Duodenal mucosa (tissue), 2 donors: ENCODE measurements around the gene AGFG2.
"Not testable (repeated sequence)": the region's sequence is repeated elsewhere in the genome, so short reads cannot be mapped to it uniquely, and the experiment has no call there.

Experiments
- H3K27ac ChIP-seq: one replicate; pipeline ENCODE4 v1.7.0; 2013; ENCODE audit warnings: low read depth, low read length
- H3K27me3 ChIP-seq, 2 donors: one replicate each; pipeline ENCODE4 v1.7.0; 2013; ENCODE audit warnings: low read length in 2 of 2, control low read depth in 1 of 2; ENCODE audit not compliant: insufficient read depth in 2 of 2, control insufficient read depth in 1 of 2
- H3K36me3 ChIP-seq, 2 donors: one replicate each; pipeline ENCODE4 v1.7.0; 2013; ENCODE audit warnings: low read length in 2 of 2, control low read depth in 1 of 2; ENCODE audit not compliant: insufficient read depth in 2 of 2, control insufficient read depth in 1 of 2
- H3K4me1 ChIP-seq, 2 donors: one replicate each; pipeline ENCODE4 v1.7.0; 2013; ENCODE audit warnings: low read length in 2 of 2, control low read depth in 1 of 2; ENCODE audit not compliant: insufficient read depth in 2 of 2, control insufficient read depth in 1 of 2
- H3K4me3 ChIP-seq, 2 donors: one replicate each; pipeline ENCODE4 v1.7.0; 2013; ENCODE audit warnings: low read length in 2 of 2, low read depth in 1 of 2
- H3K9ac ChIP-seq, 2 donors: one replicate each; pipeline ENCODE4 v1.7.0; 2013; ENCODE audit warnings: low read length in 2 of 2, low read depth in 1 of 2
- H3K9me3 ChIP-seq, 2 donors: one replicate each; pipeline ENCODE4 v1.7.0; 2013; ENCODE audit warnings: low read length in 2 of 2, control low read depth in 1 of 2; ENCODE audit not compliant: control insufficient read depth in 1 of 2

Gene AGFG2

DNA sequence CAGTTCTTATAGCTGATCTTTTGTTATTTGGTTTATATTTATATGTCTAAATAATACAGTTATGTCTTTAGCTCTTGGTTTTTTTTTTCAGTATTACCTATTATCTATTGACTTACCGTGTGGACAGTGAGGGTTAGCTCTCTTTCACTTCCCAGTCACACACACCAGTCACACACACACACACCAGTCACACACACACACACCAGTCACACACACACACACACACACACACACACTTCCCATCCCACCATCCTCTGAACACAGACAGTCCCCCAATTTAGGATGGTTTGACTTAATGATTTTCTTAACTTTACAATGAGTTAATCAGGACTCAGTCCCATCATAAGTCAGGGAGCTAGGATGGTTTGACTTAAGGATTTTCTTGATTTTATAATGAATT is 18.9 kb upstream of the AGFG2 start:
- Histone ChIP-seq H3K4me1 (no peaks in the 10 kb centered on the region), H3K4me3 (no peak overlapping the region), H3K27ac (no peak overlapping the region), H3K27me3 (no peaks in the 10 kb centered on the region), H3K9ac (no peak overlapping the region), H3K9me3 (no peaks in the 10 kb centered on the region), H3K36me3 (no peaks in the 10 kb centered on the region)

DNA sequence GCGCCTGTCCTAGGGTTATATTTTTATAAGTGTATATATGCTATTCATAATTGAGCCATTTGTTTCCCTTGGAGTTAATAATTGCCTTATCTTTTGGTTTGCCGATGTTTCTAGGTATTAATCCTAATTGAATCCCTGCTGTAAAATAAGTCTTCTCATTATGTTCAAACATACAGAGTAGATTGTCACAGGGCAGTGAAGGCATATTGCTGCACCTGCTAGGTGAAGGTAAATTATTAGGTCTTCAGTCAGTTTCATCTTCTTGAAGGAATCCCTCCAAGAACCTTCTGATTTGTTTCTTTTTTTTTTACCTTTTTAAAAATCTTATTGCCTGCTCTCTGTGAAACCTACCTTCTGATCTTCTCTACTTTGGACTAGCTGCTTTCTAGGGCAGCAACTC is 17.9 kb upstream of the AGFG2 start:
- Histone ChIP-seq H3K4me3 (no peak overlapping the region), H3K27ac (no peak overlapping the region), H3K27me3 (no peaks in the 10 kb centered on the region), H3K9me3 (no peaks in the 10 kb centered on the region), H3K36me3 (no peaks in the 10 kb centered on the region), H3K4me1 (no peaks in the 10 kb centered on the region), H3K9ac (no peak overlapping the region)

DNA sequence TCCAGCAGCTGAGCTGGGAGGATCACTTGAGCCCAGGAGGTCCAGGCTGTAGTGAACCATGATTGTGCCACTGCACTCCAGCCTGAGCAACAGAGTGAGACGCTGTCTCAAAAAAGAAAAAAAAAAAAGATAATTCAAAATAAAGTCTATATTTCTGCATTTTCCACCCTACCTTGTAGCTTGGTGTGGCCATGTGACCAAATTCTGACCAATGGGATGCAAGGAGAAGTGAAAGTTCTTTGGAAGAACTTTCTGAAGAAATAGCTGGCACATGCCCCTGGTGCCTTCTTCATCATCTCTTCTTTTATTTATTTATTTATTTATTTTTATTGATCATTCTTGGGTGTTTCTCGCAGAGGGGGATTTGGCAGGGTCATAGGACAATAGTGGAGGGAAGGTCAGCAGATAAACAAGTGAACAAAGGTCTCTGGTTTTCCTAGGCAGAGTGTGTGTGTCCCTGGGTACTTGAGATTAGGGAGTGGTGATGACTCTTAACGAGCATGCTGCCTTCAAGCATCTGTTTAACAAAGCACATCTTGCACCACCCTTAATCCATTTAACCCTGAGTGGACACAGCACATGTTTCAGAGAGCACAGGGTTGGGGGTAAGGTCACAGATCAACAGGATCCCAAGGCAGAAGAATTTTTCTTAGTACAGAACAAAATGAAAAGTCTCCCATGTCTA is 17.0 kb upstream of the AGFG2 start:
- H3K4me1 ChIP-seq, H3K36me3 ChIP-seq, H3K4me3 ChIP-seq, H3K27ac ChIP-seq, H3K9ac ChIP-seq, H3K27me3 ChIP-seq, H3K9me3 ChIP-seq: not testable (repeated sequence)

DNA sequence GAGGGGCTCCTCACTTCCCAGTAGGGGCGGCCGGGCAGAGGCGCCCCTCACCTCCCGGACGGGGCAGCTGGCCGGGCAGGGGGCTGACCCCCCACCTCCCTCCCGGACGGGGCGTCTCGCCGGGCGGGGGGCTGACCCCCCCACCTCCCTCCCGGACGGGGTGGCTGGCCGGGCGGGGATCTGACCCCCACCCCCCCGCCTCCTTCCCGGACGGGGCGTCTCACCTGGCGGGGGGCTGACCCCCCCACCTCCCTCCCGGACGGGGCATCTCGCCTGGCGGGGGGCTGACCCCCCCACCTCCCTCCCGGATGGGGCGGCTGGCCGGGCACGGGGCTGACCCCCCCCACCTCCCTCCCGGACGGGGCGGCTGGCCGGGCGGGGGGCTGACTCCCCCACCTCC is 15.8 kb upstream of the AGFG2 start:
- H3K27ac ChIP-seq, H3K4me3 ChIP-seq, H3K9ac ChIP-seq, H3K27me3 ChIP-seq, H3K4me1 ChIP-seq, H3K9me3 ChIP-seq, H3K36me3 ChIP-seq: not testable (repeated sequence)

DNA sequence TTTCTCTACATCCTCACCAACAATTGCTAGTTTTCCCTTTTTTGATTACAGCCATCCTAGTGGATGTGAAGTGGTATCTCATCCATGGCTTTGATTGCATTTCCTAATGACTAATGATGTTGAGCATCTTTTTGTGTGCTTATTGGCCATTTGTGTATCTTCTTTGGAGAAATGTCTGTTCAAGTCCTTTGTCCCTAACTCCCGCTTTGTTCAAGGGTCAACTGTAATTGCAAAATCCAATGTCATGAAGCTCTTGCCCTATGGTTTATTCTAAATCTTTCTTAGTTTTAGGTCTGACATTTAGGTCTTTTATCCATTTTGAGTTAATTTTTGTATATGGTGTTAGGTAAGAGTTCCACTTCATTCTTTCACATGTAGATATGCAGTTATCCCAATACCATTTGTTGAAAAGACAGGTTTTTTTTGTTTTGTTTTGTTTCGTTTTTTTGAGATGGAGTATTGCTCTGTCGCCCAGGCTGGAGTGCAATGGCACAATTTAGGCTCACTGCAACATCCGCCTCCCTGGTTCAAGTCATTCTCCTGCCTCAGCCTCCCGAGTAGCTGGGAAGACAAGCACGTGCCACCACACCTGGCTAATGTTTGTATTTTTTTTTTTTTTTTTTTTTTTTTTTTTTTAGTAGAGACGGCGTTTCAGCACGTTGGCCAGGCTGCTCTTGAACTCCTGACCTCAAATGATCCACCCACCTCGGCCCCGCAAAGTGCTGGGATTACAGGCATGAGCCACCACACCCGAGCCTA is 10.7 kb upstream of the AGFG2 start:
- H3K4me3 ChIP-seq, H3K27me3 ChIP-seq, H3K27ac ChIP-seq, H3K36me3 ChIP-seq, H3K4me1 ChIP-seq, H3K9ac ChIP-seq, H3K9me3 ChIP-seq: not testable (repeated sequence)

DNA sequence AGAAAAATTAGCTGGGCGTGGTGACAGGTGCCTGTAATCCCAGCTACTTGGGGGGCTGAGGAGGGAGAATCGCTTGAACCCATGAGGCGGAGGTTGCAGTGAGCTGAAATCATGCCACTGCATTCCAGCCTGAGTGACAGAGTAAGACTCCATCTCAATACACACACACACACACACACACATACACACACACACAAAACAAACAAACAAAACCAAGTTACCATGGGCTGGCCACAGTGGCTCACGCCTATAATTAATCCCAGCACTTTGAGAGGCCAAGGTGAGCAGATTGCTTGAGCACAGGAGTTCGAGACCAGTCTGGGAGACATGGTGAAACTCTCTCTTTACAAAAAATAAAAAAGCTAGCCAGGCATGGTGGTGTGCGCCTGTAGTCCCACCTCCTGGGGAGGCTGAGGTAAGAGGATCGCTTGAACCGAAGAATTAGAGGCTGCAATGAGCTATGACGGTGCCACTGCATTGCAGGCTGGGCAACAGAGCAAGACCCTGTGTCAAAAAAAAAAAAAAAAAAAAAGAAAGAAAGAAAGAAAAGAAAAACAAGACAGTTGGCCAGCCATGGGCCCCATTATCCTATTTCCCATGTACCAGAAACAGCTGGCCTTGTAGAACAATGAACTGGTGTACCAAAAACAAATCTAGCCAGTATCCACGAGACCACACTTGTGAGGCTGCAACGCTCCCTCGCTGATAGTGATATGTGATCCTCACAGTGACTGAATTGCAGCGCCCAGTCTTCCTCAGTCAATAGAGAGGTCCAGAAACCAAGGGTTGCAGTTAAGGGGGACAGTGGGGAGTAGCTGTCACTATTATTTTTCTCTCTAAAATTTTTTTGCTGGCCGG is 6.6 kb upstream of the AGFG2 start:
- no peaks in the 10 kb centered on the region for H3K9me3 ChIP-seq
- H3K36me3 ChIP-seq = no peaks in the 10 kb centered on the region
- peaks cover 4 to 13% of the 10 kb centered on the region in 2 donors for H3K4me1 ChIP-seq
- no peak overlapping the region for H3K27ac ChIP-seq
- no peaks in the 10 kb centered on the region for H3K27me3 ChIP-seq
- H3K9ac ChIP-seq = no peak overlapping the region
- H3K4me3 ChIP-seq = no peak overlapping the region

DNA sequence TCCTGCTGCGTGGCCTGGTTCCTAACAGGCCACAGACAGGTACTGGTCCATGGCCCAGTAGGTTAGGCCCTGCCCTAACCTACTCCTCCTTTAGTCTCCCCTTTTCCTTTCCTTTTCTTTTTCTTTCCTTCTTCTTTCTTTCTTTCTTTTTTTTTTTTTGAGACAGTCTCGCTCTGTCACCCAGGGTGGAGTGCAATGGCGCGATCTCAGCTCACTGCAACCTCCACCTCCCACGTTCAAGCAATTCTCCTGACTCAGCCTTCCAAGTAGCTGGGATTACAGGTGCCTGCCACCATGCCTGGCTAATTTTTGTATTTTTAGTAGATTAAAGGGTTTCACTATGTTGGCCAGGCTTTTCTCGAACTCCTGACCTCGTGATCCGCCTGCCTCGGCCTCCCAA is 3.0 kb upstream of the AGFG2 start:
- not testable (repeated sequence) for H3K36me3 ChIP-seq, H3K27ac ChIP-seq, H3K9me3 ChIP-seq, H3K27me3 ChIP-seq, H3K4me3 ChIP-seq, H3K9ac ChIP-seq
- peaks cover 19 to 28% of the 10 kb centered on the region in 2 donors for H3K4me1 ChIP-seq

DNA sequence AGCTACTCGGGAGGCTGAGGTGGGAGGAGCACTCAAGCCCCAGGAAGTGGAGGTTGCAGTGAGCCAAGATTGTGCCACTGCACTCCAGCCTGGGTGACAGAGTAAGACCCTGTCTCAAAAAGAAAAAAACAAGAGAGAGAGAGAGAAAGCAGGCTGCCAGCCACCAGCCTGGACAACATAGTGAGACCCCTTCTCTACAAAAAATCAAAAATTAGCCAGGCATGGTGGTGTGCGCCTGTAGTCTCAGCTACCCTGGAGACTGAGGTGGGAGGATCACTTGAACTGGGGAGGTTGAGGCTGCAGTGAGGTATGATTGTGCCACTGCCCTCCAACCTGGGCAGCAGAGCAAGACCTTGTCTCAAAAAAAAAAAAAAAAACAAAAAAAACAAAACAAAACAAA is 2.3 kb upstream of the AGFG2 start:
- H3K9me3 ChIP-seq, H3K27ac ChIP-seq, H3K4me3 ChIP-seq, H3K27me3 ChIP-seq, H3K36me3 ChIP-seq, H3K9ac ChIP-seq: not testable (repeated sequence)
- H3K4me1 ChIP-seq = peaks cover 26 to 32% of the 10 kb centered on the region in 2 donors

DNA sequence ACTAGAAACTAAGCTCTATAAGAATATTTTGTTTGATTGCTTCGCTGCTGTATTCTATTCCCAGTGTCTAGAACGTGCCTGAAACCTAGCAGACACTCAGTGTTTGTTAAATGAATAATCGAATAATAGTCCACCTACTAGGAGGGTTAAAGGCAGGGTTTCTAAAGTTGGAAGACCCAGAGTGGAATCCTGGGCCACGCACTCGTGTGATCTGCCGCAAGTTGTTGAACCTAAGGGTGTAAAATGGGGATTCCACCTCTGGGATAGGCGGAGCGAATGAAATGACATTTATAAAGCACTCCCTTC is 702 bp upstream of the AGFG2 start:
- Histone ChIP-seq H3K27ac (no peak overlapping the region), H3K4me1 (peaks cover 29 to 37% of the 10 kb centered on the region in 2 donors), H3K9ac (peak overlapping the region; percentile 39 to 49), H3K4me3 (peak overlapping the region; percentile 65 to 76), H3K27me3 (no peaks in the 10 kb centered on the region), H3K9me3 (no peaks in the 10 kb centered on the region), H3K36me3 (no peaks in the 10 kb centered on the region)

DNA sequence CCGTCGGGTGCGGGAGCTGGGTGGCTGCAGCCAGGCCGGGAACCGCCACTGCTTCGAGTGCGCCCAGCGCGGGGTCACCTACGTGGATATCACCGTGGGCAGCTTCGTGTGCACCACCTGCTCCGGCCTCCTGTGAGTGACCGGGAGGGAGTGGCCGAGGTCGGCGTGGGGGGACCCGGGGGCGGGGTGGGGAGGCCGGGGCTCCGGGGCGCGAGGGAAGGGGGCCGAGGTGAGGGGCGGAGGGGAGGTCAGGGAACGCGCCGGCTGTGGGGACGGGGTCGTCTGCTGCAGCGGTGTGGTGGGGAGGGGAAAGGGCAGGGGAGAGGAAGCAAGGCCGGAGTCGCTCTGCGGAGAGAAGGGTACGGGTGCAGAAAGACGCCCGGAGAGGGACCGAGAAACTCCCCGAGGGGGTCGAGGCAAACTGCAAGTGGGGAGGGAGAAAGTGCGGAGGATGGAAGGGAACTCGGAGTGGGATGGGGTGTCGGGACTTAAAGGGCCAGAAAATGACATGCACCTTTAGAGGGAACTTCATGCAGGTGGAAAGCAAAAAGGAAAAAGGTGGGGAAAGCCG is 518 bp downstream of the AGFG2 start:
- no peaks in the 10 kb centered on the region for H3K9me3 ChIP-seq
- peaks cover 33 to 46% of the 10 kb centered on the region in 2 donors for H3K4me1 ChIP-seq
- H3K9ac ChIP-seq = peak overlapping the region; percentile 66
- no peaks in the 10 kb centered on the region for H3K36me3 ChIP-seq
- H3K27ac ChIP-seq = peak overlapping the region; percentile 73
- no peaks in the 10 kb centered on the region for H3K27me3 ChIP-seq
- peak overlapping the region; percentile 82 to 92 for H3K4me3 ChIP-seq
